Fibroblast of skin of right quadriceps (primary cell): ENCODE measurements around the gene UGT1A3.
"Not testable (repeated sequence)": the region's sequence is repeated elsewhere in the genome, so short reads cannot be mapped to it uniquely, and the experiment has no call there.

Source experiments
- DNase-seq: peaks from one replicate; pipeline ENCODE4 v3.0.0-alpha.2; 2013

Gene UGT1A3

DNA sequence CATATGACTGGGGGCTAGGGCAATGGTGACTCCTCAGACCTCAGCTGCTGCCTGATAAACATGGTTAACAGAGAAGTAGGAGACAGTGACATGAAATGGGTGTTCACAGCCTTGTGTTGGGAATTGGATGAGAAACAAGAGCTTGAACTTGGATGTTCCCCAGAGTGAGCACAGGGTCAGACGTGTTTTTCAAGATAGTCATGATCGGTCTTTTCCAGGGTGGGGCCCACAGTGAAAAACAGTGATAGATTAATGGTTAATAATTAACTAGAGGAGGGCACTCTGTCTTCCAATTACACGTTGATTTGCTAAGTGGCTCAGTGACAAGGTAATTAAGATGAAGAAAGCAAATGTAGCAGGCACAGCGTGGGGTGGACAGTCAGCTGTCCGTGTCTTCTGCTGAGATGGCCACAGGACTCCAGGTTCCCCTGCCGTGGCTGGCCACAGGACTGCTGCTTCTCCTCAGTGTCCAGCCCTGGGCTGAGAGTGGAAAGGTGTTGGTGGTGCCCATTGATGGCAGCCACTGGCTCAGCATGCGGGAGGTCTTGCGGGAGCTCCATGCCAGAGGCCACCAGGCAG, at the start of gene UGT1A3:
TSS of gene UGT1A3 (plus strand) at position 320 of the 579 bp plus-strand sequence. CDS start at position 405, 85 bp downstream.
- no peak for DNase-seq

GRCh38 chr2:233679196-233679595, 49.6 kb upstream of the UGT1A3 start:
- no peak for DNase-seq

DNA sequence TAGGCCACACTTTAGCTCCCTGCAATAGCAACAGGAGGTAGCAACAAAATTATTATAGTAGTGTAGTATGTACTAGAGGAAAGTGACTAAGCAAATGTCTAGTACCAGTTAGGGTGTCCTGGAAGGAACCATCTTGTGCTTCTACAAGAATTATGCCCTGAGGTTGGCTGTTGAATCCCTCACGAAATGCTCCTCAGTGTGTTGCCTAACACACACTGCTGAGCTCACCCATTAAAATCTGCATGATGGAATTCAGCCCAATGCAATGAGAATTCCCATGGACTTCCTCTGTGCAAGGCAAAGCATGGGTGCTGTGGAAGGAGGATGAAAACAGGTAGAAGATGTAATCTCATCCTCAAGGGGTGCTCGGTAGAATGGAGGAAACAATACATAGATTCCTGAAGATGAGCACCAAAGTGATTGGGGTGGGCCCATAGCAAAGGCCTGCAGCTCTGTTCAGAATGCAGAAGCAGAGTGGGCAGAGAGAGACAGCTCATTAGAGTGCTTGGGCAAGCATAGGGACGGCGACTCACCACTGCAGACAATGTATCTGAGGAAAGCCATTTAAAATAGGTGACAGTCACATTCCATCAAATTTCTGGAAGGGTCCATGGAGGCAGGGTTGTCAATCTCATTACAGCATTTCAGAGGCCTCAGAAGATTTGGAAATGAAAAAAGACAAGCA, 48.3 kb upstream of the UGT1A3 start:
- no peak for DNase-seq

- no peak for DNase-seq
Observed at GRCh38 chr2:233681521-233682099, 47.2 kb upstream of the UGT1A3 start, which contains the start of gene UGT1A7. TSS of gene UGT1A7 (plus strand) at chr2:233681901. CDS start at chr2:233681938, 37 bp downstream.

GRCh38 chr2:233684640-233685039, 44.2 kb upstream of the UGT1A3 start:
- DNase-seq = no peak

DNA sequence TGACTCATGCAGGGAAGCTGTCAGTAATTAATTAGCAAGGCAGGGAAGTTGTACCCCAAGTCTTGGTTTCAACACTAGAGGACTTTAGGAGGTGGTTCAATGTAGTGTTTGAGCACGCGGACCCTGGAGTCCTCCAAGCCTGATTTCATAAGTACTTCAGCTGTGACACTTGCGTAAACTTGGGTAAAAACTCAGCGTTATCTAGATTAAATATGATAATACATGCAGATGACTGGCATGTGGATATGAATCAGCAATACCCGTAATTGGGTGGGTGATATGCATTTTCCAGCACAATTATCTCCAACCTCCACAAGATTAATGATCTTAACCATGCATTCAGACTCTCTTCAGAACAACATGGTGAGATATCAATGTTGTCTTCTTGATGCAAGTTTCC, 41.9 kb upstream of the UGT1A3 start:
- no peak for DNase-seq

GRCh38 chr2:233688341-233688740, 40.5 kb upstream of the UGT1A3 start:
- no peak for DNase-seq

GRCh38 chr2:233689031-233689430, 39.8 kb upstream of the UGT1A3 start:
- DNase-seq = no peak

DNA sequence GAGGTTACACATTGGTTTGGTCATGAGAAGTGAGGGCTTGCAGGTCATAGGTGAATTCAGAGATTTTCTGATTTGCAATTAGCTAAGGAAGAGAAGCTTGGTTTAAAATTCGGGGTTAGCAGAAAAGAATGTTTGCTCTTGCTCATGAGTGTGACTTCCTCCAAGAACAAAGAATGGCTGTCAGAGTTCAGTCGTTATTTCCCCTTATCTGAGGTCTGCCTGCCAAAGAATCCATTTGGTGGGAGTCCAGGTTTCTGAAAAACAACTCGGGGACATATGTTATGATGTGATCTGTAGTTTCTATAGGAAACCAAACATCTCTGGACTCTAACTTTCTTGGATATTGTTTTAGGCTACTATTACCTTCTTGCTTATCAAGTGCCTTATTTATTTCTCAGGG, 39.3 kb upstream of the UGT1A3 start:
- DNase-seq = no peak

DNA sequence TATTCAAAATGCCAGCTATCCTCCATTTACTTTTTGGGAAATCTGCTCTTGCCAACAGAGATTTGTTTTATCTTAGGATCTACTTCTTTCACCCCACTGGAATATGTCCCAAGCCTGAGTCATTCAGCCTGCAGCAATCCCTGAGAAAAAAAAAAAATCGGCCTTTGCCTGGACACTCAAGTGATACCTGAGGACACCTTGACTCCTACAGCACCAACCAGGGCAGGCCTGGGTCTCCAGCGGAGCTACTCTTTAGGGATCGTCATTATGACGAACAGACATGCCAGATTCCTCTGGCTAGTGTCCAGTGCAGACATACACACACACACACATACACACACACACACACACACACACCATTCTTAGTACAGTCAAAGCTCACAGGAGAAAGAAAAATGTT, 38.4 kb upstream of the UGT1A3 start:
- DNase-seq = no peak

GRCh38 chr2:233691443-233692433, 37.1 kb upstream of the UGT1A3 start:
- DNase-seq = no peak

DNA sequence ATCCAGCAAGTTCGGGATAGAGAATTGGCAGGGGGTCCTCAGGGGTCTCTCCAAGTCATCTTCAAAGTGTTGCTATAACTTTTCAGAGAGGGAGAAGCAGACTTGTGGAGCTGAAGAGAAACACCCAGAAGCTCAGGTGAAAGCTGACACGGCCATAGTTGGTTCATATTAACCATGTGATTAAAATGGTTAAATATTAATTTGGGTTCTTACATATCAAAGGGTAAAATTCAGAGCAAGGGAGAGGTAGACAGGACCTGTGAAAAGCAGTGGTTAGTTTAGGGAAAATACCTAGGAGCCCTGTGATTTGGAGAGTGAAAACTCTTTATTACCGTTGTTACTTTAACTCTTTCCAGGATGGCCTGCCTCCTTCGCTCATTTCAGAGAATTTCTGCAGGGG, 36.2 kb upstream of the UGT1A3 start, which contains the start of gene UGT1A6:
TSS of gene UGT1A6 (plus strand) at position 243 of the 400 bp plus-strand sequence. CDS start at position 358, 115 bp downstream.
- DNase-seq = no peak

GRCh38 chr2:233693963-233694362, 34.9 kb upstream of the UGT1A3 start:
- no peak for DNase-seq

DNA sequence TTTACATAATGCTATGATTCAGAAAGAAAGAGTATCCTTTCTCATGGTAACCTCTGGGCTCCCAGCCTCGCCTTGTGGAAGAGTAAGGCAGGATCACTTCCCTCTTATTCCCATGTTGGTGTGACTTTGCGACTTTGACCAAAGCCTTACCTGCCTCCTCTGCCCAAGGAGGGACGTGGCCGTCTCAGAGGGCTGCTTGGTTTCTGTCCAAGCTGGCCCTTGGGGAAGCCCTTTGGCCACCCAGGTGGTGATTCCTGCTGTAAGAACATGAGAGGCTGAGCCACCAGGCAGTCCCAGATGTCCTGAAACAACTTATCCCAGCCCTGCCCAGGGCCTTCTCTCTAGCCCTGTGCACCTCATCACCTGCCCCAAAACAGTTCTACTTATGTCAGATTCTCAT, 30.1 kb upstream of the UGT1A3 start:
- no peak for DNase-seq

DNA sequence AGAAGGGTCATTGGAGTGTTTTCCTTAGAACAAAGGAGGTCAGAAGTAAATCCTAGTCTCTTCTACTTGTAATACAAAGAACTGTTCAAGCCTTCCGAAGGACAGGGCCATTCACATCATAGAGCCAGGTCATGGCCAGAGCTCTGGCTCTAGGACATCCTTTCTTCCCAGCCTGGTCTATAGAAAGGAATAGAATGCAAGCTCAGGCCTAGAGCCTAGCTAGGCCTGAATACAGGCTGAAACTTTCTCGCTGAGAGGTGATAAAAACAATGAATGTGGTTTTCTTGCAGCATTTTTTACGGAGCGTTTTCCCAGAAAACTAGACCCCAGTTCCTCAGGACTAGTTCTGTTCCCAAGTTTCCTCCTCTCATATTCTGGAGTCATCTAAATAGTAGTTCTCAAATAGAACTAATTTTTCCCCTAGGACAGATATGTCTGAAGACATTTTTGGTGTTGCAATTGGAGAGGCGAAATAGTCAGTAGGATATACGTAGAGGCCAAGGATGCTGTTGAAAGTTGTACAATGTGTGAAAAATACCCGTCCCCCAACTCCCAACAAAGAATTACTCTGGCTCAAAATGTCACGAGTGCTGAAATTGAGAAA, 29.3 kb upstream of the UGT1A3 start:
- DNase-seq = no peak

DNA sequence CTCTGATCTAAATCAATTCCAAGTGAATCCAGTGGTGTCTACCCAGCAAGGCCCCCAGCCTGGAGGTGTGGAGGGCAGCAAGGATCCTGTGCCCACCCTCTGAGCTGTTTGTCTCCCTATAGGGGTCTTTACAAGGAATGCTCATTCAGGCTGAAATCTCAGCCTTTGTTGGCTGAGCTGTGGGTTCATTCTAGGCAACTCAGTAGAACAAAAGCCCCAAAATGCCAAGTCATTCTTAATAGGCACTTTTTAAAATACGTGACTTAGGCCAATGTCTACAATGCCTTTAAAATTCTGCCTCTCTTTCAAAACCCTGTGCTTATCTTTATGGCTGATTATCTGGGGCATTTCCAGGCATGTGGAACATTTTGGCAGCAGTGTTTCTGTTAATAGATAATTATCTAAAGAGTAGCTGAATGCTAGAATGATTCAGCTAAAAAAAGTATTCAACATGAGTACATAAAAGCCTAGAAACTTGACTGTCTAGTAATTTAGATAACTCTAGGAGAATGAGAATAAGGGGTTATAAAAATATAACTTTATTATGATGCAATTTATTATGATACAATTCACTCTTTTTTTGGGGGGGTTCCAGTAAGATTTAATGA, 28.7 kb upstream of the UGT1A3 start:
- DNase-seq = peak; percentile 9

GRCh38 chr2:233700842-233701241, 28.0 kb upstream of the UGT1A3 start:
- DNase-seq = not testable (repeated sequence)

DNA sequence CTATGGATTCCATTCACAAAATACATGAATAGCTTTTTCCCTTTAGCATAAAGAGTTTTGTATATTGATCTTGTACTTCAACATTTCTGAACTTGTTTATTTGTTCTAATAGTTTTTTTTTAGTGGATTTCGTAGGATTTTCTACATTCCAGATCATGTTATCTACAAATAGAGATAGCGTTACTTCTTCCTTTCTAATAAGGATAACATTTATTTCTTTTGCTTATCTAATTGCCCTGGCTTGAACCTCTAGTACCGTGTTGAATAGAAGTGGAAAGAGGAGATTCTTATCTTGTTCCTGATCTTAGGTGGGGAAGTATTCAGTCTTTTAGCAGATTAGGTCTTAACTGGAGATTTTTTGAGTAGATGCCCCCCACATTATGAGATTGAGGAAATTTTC, 26.6 kb upstream of the UGT1A3 start:
- DNase-seq = no peak

- DNase-seq = no peak
Observed at GRCh38 chr2:233705911-233706506, 22.8 kb upstream of the UGT1A3 start.

DNA sequence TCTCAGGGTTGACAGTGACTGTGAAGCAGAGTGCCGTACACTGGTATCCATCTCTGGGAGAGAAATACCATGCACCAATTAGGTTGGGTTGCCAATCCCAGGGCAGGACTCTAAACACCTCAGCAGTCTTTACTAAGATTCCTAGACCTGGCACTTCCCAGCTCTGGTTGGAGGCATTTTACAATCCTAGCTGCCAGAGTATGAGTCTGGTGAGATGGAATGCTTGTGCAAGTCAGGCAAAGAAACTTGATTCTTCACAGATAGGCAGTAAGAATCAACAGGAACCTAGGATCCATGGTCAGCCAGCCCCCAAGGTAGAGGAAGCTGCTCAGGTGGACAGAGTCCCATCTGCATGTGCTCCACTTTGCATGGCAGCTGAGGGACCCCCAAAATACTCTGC, 22.1 kb upstream of the UGT1A3 start:
- no peak for DNase-seq

DNA sequence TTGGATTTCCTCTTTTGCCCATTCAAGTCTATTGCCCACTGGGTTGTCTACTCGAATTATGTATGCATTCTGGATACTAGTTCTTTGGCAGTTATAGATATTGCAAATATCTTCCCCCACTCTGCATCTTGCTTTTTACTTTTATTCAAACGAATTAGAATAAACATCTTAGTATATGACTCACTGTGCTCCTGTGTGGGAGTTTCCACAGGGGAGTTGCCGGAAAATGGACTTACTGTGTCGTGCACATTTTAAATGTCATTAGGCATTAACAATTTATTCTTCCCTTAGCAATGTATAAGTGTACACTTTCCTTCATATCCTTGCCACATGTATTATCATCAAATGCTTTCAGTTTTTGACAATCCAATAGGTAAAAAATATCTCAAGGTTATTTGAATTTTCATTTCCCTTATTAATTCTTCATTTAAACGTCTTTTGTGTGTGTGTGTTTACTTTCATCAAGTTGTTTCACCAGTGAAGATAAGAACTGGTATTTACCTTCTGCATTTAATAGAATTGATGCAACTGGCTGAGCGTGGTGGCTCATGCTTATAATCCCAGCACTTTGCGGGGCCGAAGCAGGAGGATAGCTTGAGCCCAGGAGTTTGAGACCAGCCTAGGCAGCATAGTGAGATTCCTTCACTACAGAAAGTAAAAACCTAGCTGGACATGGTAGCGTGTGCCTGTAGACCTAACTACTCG, 20.8 kb upstream of the UGT1A3 start:
- no peak for DNase-seq
